Measurements from ENCODE around the gene PREX1.

The PREX1 gene

GRCh38 chr20:48651960-48652359 lies 175.8 kb downstream of the PREX1 start:
- DNase-seq: no peak

DNA sequence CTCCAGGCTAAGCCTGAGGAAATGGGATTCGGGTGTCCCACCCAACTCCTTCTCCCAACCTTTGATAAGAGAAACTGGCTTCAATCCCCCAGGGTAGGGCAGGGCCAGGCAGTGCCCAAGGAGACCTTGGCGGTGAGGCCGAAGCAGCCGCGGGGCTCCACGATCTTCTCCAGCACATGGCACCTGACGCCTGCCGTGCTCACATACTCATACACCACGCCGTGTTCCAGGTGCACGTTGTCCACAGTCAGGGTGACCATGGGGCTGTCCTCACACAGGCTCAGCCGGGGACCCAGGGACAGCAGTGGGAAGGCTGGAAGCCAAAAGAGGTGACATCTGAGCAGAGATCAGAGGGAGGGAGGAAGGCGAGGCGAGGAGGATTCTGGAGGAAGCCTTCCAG lies 176.5 kb downstream of the PREX1 start:
- DNase-seq: no peak

DNA sequence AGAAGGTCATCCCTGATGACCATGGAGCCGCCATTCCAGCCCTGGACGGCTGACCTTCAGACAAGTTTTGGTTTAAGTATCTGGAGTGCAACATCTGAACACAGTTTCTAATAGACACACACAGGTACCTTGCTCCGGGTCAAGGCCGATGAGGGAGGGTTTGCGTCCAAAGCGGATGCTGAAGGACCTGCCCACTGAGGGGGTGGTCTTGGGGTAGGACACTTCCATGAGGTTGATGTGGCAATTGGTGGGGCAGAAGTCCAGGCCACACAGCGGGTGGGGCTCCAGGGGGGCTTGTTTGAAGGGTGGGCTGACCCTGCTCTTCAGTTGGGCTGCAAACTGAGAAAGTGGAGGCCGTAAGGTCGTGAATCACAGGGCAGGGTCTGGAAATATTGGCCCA lies 177.9 kb downstream of the PREX1 start:
- DNase-seq: no peak

DNA sequence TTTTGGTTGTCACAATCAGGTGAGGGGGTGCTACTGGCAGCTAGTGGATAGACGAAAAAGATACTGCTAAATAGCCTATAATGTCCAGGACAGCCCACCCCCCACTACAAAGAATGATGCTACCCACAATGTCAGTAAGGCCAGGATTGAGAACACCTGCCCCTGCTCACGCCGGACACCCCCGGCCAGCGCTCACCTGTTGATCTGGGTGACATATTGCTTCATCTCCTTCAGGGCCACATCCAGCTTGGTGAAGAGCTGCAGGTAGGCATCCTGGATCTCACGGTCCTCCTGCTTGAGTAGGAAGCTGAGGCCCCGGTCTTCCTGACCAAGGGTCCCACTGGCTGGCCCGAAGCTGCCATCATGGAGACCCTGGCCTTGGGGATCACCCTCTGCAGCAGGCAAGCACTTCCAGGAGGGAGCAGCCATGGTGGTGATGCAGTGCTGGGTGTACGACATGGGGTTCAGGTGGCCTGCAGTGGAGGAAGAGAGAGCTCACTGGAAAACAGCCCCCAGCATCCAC lies 178.6 kb downstream of the PREX1 start:
- no peak for DNase-seq

DNA sequence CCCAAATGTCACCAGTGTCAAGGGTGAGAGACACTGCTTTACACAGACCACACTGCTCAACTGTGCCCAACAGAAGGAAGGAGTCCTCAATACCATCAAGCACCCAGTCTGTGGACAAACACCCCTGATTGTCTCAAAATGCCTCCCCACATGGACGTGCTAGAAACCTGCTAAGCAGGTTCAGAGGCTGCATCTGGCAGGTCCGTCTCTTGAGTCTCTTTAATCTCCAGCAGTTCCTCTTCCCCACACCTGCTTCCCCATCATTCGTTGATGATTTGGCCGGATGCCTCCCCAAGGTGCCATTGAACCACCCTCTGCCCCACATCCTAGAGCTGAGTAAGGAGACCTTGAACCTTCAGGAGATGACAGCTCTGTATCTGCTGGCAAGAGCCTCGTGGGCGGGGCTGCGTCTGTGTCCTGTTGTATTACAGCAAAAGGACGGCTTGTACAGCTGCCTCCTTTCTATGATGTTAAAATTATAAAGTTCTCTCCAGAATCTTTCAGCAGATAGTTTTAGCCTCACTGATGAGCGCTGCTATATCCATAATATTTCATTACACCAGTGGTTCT lies 179.2 kb downstream of the PREX1 start:
- DNase-seq: no peak

- DNase-seq: no peak
Observed at GRCh38 chr20:48647858-48648257, 179.9 kb downstream of the PREX1 start.

- DNase-seq: no peak
Observed at GRCh38 chr20:48645666-48646065, 182.1 kb downstream of the PREX1 start.

GRCh38 chr20:48644286-48644828 lies 183.4 kb downstream of the PREX1 start:
- DNase-seq: no peak

GRCh38 chr20:48642105-48642880 lies 185.5 kb downstream of the PREX1 start:
- no peak for DNase-seq

GRCh38 chr20:48640871-48641270 lies 186.9 kb downstream of the PREX1 start:
- DNase-seq: no peak

DNA sequence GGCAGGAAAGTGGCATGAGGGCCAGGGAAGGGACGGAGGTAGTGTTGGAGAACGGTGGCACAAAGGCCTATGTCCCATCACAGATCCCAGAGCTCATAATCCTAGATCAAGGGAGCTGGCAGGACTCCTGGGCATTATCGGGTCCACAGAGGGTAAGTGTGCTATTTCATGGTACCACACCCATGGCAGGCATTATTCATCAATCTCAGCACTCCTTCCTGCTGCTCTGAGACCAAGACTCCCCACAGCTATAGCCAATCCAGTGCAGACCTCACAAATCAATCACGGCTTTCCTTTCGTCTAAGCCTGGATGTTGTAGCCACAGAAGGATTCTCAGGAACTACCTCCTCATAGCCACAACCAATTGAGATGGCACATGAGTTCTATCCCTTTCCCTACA lies 187.9 kb downstream of the PREX1 start:
- DNase-seq: no peak

DNA sequence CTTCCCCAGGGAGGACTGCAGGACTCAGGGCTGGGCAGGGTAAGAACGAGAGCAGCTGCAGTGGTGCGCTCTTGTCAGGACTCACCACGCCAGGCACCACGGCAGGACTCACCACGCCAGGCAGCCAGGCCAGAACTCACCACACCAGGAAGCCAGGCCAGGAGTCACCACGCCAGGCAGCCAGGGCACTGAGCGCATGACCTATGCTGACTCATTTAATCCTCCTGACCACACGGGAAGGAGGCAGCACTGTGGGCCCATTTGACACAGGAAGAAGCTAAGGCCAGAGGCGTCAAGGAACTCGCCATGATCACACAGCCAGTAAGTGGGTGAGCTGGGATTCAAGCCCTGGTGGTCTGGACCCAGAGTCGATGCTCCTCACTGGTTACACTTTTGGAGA lies 189.3 kb downstream of the PREX1 start:
- peak in 1 of 5 experiments; percentile 24 for DNase-seq

GRCh38 chr20:48637461-48637860 lies 190.3 kb downstream of the PREX1 start:
- no peak for DNase-seq

- DNase-seq: no peak
Observed at GRCh38 chr20:48636301-48636700, 191.5 kb downstream of the PREX1 start.

DNA sequence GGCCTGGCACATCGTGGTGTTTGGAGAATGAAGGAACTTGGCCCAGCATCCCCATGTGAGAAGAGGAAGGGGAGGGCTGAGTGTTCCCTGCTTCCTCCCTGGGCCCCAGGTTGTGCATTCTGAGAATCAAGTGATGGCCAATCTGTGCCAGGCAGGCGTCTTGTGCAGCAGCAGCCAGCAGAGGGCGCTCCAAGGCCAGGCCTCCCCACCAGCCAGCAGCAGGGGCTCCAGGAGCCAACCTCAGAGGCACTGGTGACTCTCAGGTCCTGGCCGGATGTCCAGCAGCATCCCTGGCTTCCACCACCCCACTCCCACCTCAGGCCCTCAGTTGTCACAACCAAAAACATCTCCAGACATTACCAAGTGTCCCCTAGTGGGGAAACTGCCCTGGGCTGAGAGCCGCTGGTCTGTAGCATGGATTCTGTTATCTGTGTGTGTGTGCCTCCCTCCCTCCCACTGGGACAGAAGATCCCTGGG lies 192.0 kb downstream of the PREX1 start:
- DNase-seq: peak; percentile 18 to 64 (median 54)

GRCh38 chr20:48635361-48635760 lies 192.4 kb downstream of the PREX1 start:
- no peak for DNase-seq

GRCh38 chr20:48634641-48635040 lies 193.2 kb downstream of the PREX1 start:
- DNase-seq: no peak

DNA sequence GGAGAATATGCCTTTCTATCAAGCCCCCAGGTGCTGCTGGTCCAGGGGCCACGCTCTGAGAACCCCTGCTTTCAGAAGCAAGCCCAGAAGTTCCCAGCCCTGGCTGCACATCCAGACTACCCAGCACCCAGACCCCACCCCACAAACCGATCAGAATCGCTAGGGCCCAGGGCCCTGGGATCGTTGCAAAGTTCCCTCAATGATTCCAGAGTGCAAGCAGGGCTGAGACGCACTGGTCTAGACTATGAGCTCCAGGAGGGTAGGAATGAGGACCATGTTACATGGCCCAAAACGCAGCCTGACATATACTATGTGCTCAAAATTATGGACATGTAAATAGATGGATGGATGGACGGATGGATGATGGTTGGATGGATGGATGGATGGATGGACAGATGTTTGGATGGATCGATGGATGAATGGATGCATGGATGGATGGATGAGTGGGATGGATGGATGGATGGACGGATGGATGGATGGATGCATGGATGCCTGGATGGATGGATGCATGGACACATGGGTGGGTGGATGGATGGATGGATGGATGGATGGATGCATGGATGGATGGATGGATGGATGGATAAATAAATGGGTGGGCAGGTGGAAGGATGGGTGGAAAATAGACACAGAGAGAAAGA lies 194.1 kb downstream of the PREX1 start:
- no peak for DNase-seq

- no peak for DNase-seq
Observed at GRCh38 chr20:48632825-48633619, 194.8 kb downstream of the PREX1 start.

DNA sequence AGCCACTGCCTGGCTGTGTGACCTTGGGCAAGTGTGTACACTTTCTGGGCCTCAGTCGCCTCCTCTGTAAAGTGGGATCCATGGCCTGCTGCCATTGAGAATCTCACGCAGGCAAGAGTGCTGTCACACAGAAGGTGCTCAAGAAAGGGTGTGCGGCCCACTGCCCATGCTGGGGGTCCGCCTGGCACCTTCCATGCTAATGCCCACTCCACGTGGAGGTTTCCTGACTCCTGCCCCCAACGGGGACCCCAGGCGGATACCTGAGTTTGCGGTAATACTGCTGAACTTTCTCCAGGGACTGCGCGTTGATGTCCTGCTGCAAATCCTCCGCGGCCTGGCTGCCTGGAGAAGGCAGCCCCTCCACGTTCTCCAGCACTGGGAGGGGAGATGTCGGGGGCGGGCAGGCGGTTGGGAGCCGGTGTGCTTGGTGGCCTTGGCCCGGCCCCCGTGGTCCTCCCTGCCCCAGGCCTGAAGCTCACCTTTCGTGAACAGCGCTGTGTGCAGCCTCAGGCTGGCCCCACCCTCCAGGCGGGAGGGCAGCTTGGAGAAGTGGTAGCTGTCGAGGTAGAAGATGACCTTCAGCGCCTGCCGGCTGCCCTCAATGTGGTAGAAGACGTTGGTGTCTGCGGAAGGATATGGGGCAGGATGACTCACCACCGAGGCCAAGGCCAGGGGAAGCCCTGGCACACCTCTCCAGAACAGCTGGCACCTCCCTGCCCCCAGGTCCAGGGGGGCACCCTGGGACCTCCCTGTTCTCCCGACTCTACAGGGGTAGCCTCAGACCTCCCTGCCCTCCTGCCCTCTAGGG lies 195.6 kb downstream of the PREX1 start:
- no peak for DNase-seq

DNA sequence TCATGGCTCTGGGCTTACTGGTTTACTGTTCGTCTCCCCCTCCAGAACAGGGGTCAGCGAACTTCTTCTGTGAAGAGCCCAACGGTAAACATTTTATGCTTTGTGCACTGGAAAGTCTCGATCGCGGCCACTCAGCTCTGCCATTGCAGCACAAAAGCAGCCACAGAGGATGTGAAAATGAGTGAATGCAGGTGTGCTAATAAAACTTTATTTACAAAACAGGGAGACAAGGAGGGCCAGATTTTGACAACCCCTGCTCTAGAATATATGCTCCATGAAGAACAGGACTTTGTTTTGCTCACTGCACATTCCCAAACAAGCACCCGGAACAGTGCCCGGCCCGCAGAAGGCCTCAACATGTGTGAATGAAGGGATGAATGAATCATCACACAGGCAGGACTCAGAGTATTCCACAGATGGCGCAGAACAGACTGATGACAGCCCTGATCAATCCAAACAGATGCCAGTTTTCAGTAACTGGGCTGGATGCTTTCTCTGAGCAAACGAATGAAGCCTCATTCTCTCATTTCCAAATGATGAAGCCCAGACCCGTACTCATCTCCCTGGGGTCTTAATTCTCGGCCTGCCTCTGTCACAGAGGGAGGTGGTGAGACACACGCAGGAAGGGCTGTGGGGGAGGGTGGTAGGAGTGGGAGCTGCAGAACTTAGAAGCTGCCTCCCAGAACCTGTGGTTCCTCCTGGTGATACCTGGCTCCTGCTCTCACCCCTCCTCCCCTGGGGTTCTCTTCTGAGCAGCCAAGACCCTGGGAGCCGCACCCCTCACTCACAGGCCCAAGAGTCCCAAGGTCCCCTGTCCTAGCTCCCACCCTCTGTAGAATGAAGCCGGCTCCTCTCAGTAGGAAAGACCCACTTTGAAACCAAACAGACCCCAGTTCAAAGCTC lies 196.4 kb downstream of the PREX1 start:
- DNase-seq: no peak
